Measurements from ENCODE around the gene PCDH17. TPM values are rescaled to one million over a fixed set of nuclear protein-coding genes. Genes with fewer than 3 reads are reported as not detected.

PCDH17 gene
- total RNA-seq, 2 donors from 2014 or later, result 2.7 to 3.1 TPM

DNA sequence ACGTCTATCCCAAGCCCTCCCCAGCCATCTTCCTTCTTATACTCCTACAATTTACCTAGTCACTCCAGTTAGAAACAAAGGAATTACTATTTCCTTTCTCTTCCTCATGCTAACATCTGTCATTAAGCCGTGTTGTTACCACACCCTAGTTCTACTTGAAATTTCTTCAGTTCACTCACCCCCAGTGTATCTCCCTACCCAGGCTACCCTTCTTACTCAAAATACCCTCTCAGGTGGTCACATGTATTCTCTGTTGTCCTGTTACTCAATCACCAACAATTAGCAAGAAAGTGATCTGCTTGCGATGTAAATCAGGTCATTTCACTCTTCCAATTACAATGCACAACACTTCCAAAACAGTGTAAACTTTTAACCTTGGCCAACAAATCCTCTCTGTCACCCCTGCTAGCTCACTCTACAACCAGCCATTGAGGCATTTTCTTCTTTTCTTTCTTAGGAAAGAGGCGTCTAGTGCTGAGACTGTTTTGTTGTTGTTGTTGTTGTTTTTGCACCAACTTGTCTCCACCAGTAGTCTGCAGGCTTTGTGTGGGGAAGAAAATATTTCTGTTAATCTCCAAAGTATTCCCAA is 50.7 kb downstream of the PCDH17 start:
- no peak for ATAC-seq

DNA sequence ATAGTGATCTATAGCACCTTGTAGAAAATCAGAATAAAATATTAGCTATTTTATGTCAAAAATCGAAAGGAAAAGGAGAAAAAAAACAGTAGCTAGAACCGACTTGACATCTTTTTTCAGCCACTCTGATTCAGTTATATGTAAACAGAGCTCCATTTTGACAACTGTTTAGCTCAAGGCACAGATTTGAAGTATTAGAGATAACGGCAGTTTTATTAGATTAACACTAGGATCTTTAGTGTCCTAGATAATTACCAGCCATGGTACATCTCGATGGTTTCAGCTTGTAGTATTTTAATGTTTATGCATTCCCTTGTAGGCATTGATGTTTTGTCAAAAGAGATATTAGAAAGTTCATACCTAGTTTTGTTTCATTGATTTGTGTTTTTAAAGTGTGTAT is 67.3 kb downstream of the PCDH17 start:
- ATAC-seq (no peak), DNase-seq (no peak)
- intact Hi-C loops (cut with DNase I), result no loop called here

More for the DNA sequence above, 50.7 kb downstream of the PCDH17 start:
- no peak for DNase-seq
- intact Hi-C loops (cut with DNase I), result no loop called here

- ATAC-seq (no peak), DNase-seq (no peak)
- intact Hi-C loops (cut with DNase I), result no loop called here
Measured at GRCh38 chr13:57704031-57704430, 72.5 kb downstream of the PCDH17 start.

- ATAC-seq (no peak), DNase-seq (no peak)
- intact Hi-C loops (cut with DNase I), result no loop called here
Measured at GRCh38 chr13:57716295-57716694, 84.8 kb downstream of the PCDH17 start.

GRCh38 chr13:57724486-57725272 is 93.1 kb downstream of the PCDH17 start:
- DNase-seq (no peak), ATAC-seq (no peak)
- intact Hi-C loops (cut with DNase I), result no loop called here

DNA sequence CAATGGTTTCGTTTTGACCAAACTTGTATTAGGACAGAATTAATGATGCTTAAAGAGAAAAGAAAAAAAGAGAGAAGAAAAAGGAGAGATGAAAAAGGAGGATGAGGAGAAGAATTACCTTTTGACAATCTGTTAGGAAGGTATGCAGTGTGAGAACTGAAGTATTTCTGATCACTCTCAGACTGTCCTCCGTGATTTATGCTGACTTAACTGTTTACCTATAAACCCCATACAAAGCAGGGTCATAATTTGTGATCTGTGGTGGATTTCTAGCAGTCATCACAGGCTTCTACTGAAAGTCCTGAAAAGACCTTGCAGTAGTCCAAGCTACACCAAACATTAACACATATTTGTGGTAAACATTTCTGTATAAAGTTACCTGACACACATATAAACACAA is 93.9 kb downstream of the PCDH17 start:
- intact Hi-C loops (cut with DNase I), result no loop called here
- ATAC-seq (no peak), DNase-seq (no peak)

GRCh38 chr13:57726981-57727380 is 95.4 kb downstream of the PCDH17 start:
- intact Hi-C loops (cut with DNase I), result no loop called here
- no peak for ATAC-seq

GRCh38 chr13:57734306-57734705 is 102.8 kb downstream of the PCDH17 start:
- no peak for DNase-seq
- intact Hi-C loops (cut with DNase I), result loop anchor here in 1 of 2 donors (10.0 kb wide), 1 partner anchor 140 kb away; no protein-coding TSS in a partner anchor
- no peak for ATAC-seq

More at GRCh38 chr13:57726981-57727380, 95.4 kb downstream of the PCDH17 start:
- no peak for DNase-seq

DNA sequence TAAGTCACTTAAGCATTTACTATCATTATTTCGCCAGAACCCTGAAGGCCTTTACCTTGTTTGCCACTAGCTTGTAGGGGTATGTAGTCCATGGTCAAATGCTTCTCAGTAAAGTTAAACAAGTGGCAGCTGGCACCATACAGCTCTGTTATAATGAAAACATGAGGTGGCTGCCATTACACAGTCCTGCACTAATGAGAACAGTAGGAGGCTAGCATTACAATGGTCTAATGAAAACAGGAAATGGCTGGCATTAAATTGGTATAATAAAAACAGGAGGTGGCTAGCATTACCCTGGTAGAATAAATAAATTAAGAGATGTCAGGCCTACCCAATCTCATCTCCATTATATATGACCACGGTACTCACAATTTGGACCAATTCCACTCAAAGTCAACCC is 107.5 kb downstream of the PCDH17 start:
- ATAC-seq (no peak), DNase-seq (no peak)
- intact Hi-C loops (cut with DNase I), result loop anchor here in 1 of 2 donors (10.0 kb wide), 1 partner anchor 136 kb away; no protein-coding TSS in a partner anchor

DNA sequence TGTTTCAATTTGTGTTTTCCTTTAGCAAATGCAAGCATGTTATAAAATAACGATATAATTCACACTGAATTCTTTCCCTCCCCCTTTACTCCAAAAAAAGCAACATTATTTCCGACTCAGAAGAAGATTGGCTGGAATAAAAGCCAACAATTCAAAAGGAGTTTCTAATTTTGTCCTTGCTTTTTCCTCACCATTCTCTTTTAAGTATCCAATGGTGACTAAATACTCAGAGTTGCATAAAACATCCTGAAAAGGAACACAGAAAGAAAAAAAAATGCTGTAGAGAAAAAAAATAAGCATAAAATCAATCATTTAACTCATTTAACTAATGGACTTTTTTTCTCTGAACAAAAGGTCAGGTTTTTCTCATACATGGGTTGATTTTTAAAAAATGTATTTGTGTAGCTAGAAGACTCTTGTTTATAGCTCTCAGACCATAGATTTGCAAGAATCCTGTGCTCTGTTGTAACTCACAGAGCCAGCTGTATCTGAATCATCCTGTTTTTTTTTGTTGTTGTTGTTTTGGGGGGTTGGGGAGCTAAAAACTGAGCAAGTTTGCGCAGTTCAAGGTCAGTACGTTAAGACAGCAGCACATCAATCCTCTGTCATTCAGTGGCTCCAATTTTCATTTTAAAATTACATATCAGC is 108.1 kb downstream of the PCDH17 start:
- no peak for DNase-seq
- intact Hi-C loops (cut with DNase I), result loop anchor here in 1 of 2 donors (10.0 kb wide), 1 partner anchor 135 kb away; no protein-coding TSS in a partner anchor
- ATAC-seq, result no peak

GRCh38 chr13:57740719-57741118 is 109.2 kb downstream of the PCDH17 start:
- ATAC-seq (peak in 1 of 2 donors; percentile 74), DNase-seq (no peak)
- intact Hi-C loops (cut with DNase I), result no loop called here

GRCh38 chr13:57748096-57748495 is 116.6 kb downstream of the PCDH17 start:
- ATAC-seq, result no peak
- intact Hi-C loops (cut with DNase I), result no loop called here
- DNase-seq, result no peak

- DNase-seq (no peak), ATAC-seq (no peak)
- intact Hi-C loops (cut with DNase I), result no loop called here
Measured at GRCh38 chr13:57760951-57761350, 129.4 kb downstream of the PCDH17 start.

DNA sequence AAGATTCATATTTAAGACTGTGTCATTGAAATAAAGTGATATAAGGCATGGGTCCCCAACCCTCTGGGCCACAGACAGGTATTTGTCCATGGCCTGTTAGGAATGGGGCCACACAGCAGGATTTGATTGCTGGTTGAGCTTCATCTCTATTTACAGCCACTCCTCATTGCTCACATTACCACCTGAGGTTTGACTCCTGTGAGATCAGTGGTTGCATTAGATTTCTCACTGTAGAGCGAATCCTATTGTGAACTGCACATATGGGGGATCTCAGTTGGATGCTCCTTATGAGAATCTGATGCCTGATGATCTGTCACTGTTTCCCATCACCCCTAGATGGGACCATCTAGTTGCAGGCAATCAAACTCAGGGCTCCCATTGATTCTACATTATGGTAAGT is 132.1 kb downstream of the PCDH17 start:
- ATAC-seq, result no peak
- intact Hi-C loops (cut with DNase I), result no loop called here

More for the DNA sequence above, 132.1 kb downstream of the PCDH17 start:
- no peak for DNase-seq
